ENCODE data around the gene MAPK9.

Gene MAPK9

GRCh38 chr5:180204276-180204819 lies 87.5 kb downstream of the MAPK9 start:
- DNase-seq (ENCODE audit: low read depth) = no peak

- DNase-seq (ENCODE audit: low read depth) = no peak
These were observed 88.8 kb downstream of the MAPK9 start for GRCh38 chr5:180202939-180203573.

- DNase-seq (ENCODE audit: low read depth) = no peak
These were observed 90.6 kb downstream of the MAPK9 start for GRCh38 chr5:180201051-180201987.

GRCh38 chr5:180199390-180199789 lies 92.5 kb downstream of the MAPK9 start:
- DNase-seq (ENCODE audit: low read depth) = no peak

GRCh38 chr5:180198208-180198607 lies 93.7 kb downstream of the MAPK9 start:
- no peak for DNase-seq (ENCODE audit: low read depth)

GRCh38 chr5:180197016-180197702 lies 94.7 kb downstream of the MAPK9 start:
- no peak for DNase-seq (ENCODE audit: low read depth)

GRCh38 chr5:180194410-180195345 lies 97.2 kb downstream of the MAPK9 start:
- no peak for DNase-seq (ENCODE audit: low read depth)

GRCh38 chr5:180193749-180194375 lies 98.0 kb downstream of the MAPK9 start:
- no peak for DNase-seq (ENCODE audit: low read depth)

- DNase-seq (ENCODE audit: low read depth) = no peak
These were observed 100.2 kb downstream of the MAPK9 start for GRCh38 chr5:180191716-180192115.

- DNase-seq (ENCODE audit: low read depth) = no peak
These were observed 104.1 kb downstream of the MAPK9 start for GRCh38 chr5:180187767-180188166.
